SU-DHL-6 (cell line): ENCODE results near the gene INPP1.

Source experiments
- H2AFZ ChIP-seq: fragments of 200-600 bp; sonication (generic); 2 replicates; pipeline ENCODE4 v1.6.1; 2014; ENCODE audit warnings: low read depth, mild to moderate bottlenecking, moderate library complexity, mixed read lengths, antibody characterized with exemption, low read length; ENCODE audit not compliant: severe bottlenecking
- H3F3A ChIP-seq: fragments of 200-600 bp; shearing (Covaris generic); 2 replicates; pipeline ENCODE4 v1.6.0; 2016; ENCODE audit warnings: antibody characterized with exemption, mild to moderate bottlenecking; ENCODE audit not compliant: insufficient read depth
- H3K27ac ChIP-seq: fragments of 200-600 bp; sonication (generic); 2 replicates; pipeline ENCODE4 v1.5.1; 2016; ENCODE audit warnings: low read depth, mild to moderate bottlenecking, low read length, moderate library complexity, mixed read lengths
- H3K27me3 ChIP-seq: fragments of 200-600 bp; sonication (generic), shearing (Covaris generic); 2 replicates; pipeline ENCODE4 v1.6.0; 2014; ENCODE audit warnings: mild to moderate bottlenecking, low read length
- H3K36me3 ChIP-seq: fragments of 200-600 bp; sonication (generic); 2 replicates; pipeline ENCODE4 v1.6.1; 2014; ENCODE audit warnings: mild to moderate bottlenecking, low read length, mixed read lengths
- H3K4me2 ChIP-seq: fragments of 300-600, 200-600 bp; shearing (Covaris generic), sonication (generic); 2 replicates; pipeline ENCODE4 v1.6.0; 2014; ENCODE audit warnings: low read length, low read depth, mild to moderate bottlenecking; ENCODE audit not compliant: poor library complexity, severe bottlenecking
- H3K4me3 ChIP-seq: fragments of 200-600 bp; sonication (generic); 2 replicates; pipeline ENCODE4 v1.5.1; 2014; ENCODE audit warnings: antibody characterized with exemption, low read length, mild to moderate bottlenecking, mixed read lengths; ENCODE audit not compliant: insufficient read depth, poor library complexity, severe bottlenecking
- H3K79me2 ChIP-seq: fragments of 200-600 bp; sonication (generic); 2 replicates; pipeline ENCODE4 v1.6.1; 2014; ENCODE audit warnings: mild to moderate bottlenecking, low read length, moderate library complexity; ENCODE audit not compliant: insufficient read depth
- H3K9ac ChIP-seq: fragments of 200-600 bp; sonication (generic); 2 replicates; pipeline ENCODE4 v1.7.0; 2014; ENCODE audit warnings: mild to moderate bottlenecking, low read length
- H3K9me2 ChIP-seq: fragments of 200-600 bp; sonication (generic); replicated peaks from 2 replicates; pipeline ENCODE4 v1.6.1; 2014; ENCODE audit warnings: low read length; ENCODE audit not compliant: insufficient read depth
- H3K9me3 ChIP-seq: fragments of 200-600 bp; sonication (generic); 2 replicates; pipeline ENCODE4 v1.6.1; 2014; ENCODE audit warnings: low read length, mixed read lengths; ENCODE audit not compliant: insufficient read depth
- H4K20me1 ChIP-seq: fragments of 200-600 bp; sonication (generic); 2 replicates; pipeline ENCODE4 v1.6.1; 2014; ENCODE audit warnings: low read depth, mild to moderate bottlenecking, antibody characterized with exemption, low read length, moderate library complexity, mixed read lengths
- CTCF ChIP-seq: fragments of 200-600 bp; sonication (generic); IDR thresholded peaks from one replicate; pipeline ENCODE4 v1.5.1; 2017; ENCODE audit warnings: antibody characterized with exemption, mild to moderate bottlenecking, low read length, moderate library complexity; ENCODE audit not compliant: insufficient read depth, poor library complexity, severe bottlenecking
- EZH2phosphoT487 ChIP-seq: fragments of 200-600 bp; sonication (generic), shearing (Covaris generic); conservative IDR thresholded peaks from 2 replicates; pipeline ENCODE4 v1.6.1; 2018; ENCODE audit warnings: mild to moderate bottlenecking, antibody characterized with exemption, low read length, moderate library complexity, mixed read lengths

The INPP1 gene

GRCh38 chr2:190405070-190405469 is 61.7 kb downstream of the INPP1 start:
- Histone ChIP-seq H3K4me2 (no peak overlapping the region), H3F3A (0 out of 2 replicates have a peak, but pooled peaks cover 9% of the 10 kb centered on the region), H3K36me3 (no peaks in the 10 kb centered on the region), H2AFZ (no peak overlapping the region), H3K4me3 (no peak overlapping the region), H4K20me1 (no peaks in the 10 kb centered on the region), H3K9me2 (no peaks in the 10 kb centered on the region), H3K9me3 (no peaks in the 10 kb centered on the region), H3K9ac (no peak overlapping the region), H3K27me3 (no peaks in the 10 kb centered on the region), H3K27ac (no peak overlapping the region), H3K79me2 (0 out of 2 replicates have a peak, but pooled peaks cover 5% of the 10 kb centered on the region)
- TF ChIP-seq EZH2phosphoT487 = no peak
- no peak for TF ChIP-seq CTCF

GRCh38 chr2:190405995-190406394 is 62.6 kb downstream of the INPP1 start:
- Histone ChIP-seq H3F3A (0 out of 2 replicates have a peak, but pooled peaks cover 9% of the 10 kb centered on the region), H4K20me1 (no peaks in the 10 kb centered on the region), H3K9ac (no peak overlapping the region), H2AFZ (no peak overlapping the region), H3K79me2 (0 out of 2 replicates have a peak, but pooled peaks cover 5% of the 10 kb centered on the region), H3K36me3 (no peaks in the 10 kb centered on the region), H3K27ac (no peak overlapping the region), H3K4me2 (no peak overlapping the region), H3K9me3 (no peaks in the 10 kb centered on the region), H3K4me3 (no peak overlapping the region), H3K27me3 (no peaks in the 10 kb centered on the region), H3K9me2 (no peaks in the 10 kb centered on the region)
- TF ChIP-seq CTCF = no peak
- TF ChIP-seq EZH2phosphoT487 = no peak

- Histone ChIP-seq H3K27ac (no peak overlapping the region), H4K20me1 (no peaks in the 10 kb centered on the region), H3K79me2 (0 out of 2 replicates have a peak, but pooled peaks cover 5% of the 10 kb centered on the region), H3K27me3 (no peaks in the 10 kb centered on the region), H2AFZ (no peak overlapping the region), H3K9ac (no peak overlapping the region), H3K9me3 (no peaks in the 10 kb centered on the region), H3K4me2 (no peak overlapping the region), H3K36me3 (no peaks in the 10 kb centered on the region), H3F3A (0 out of 2 replicates have a peak, but pooled peaks cover 9% of the 10 kb centered on the region), H3K9me2 (no peaks in the 10 kb centered on the region), H3K4me3 (no peak overlapping the region)
- TF ChIP-seq EZH2phosphoT487 (no peak), CTCF (no peak)
Observed at GRCh38 chr2:190406805-190407204, 63.4 kb downstream of the INPP1 start.
